22Rv1 (cell line): ENCODE measurements around the gene CARMIL1.

Experiments used
- ZFX ChIP-seq: fragments of 450-650 bp; IDR thresholded peaks from 2 replicates; pipeline ENCODE4 v1.6.1; 2017; ENCODE audit warnings: antibody characterized with exemption, borderline replicate concordance
- TF ChIP-seq, protein P1 (sequence below): fragments of 450-650 bp; IDR thresholded peaks from 2 replicates; pipeline ENCODE4 v1.5.1; 2017; ENCODE audit warnings: mild to moderate bottlenecking

DNA sequence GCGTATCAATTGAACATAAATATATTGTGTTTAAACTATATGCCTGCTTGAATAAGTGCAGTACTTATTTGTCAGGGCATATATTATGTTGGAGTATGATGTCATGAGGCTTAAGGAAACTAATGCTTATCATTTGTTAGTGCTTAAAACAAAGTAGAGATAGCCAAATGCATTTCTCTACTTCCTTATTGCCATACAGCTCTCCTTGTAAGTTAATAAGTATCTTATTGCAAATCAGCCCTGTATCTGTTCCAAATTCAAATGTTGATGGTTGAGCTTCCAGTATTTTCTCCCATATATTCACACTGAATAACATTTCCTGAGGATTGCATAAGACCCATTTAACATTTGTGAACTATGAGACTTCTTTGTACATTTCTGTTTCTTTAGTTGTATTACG lies 57.8 kb downstream of the CARMIL1 start:
- TF ChIP-seq, protein P1, sequence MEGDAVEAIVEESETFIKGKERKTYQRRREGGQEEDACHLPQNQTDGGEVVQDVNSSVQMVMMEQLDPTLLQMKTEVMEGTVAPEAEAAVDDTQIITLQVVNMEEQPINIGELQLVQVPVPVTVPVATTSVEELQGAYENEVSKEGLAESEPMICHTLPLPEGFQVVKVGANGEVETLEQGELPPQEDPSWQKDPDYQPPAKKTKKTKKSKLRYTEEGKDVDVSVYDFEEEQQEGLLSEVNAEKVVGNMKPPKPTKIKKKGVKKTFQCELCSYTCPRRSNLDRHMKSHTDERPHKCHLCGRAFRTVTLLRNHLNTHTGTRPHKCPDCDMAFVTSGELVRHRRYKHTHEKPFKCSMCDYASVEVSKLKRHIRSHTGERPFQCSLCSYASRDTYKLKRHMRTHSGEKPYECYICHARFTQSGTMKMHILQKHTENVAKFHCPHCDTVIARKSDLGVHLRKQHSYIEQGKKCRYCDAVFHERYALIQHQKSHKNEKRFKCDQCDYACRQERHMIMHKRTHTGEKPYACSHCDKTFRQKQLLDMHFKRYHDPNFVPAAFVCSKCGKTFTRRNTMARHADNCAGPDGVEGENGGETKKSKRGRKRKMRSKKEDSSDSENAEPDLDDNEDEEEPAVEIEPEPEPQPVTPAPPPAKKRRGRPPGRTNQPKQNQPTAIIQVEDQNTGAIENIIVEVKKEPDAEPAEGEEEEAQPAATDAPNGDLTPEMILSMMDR: no peak
- no peak for TF ChIP-seq ZFX
